Neural cell (in vitro differentiated cells): ENCODE data around the gene GBX2. TPM values are rescaled to one million over a fixed set of nuclear protein-coding genes. Genes with fewer than 3 reads are reported as not detected.

Source experiments
- H2AFZ ChIP-seq: fragments of 200-600, 300-800 bp; sonication (generic), shearing (Covaris generic); 2 replicates; pipeline ENCODE4 v1.6.0; 2014; ENCODE audit warnings: low read depth, mild to moderate bottlenecking, antibody characterized with exemption, low read length, moderate library complexity
- H3F3A ChIP-seq: fragments of 200-600 bp; shearing (Covaris generic); 2 replicates; pipeline ENCODE4 v1.6.1; 2016; ENCODE audit warnings: mild to moderate bottlenecking, moderate library complexity, mixed read lengths, antibody characterized with exemption, low read length; ENCODE audit not compliant: insufficient read depth, poor library complexity, severe bottlenecking
- H3K27ac ChIP-seq: fragments of 200-600, 300-800 bp; sonication (generic), shearing (Covaris generic); 2 replicates; pipeline ENCODE4 v1.5.1; 2014; ENCODE audit warnings: mild to moderate bottlenecking, low read length, moderate library complexity
- H3K27me3 ChIP-seq: fragments of 300-800, 200-600 bp; sonication (generic), shearing (Covaris generic); 2 replicates; pipeline ENCODE4 v1.6.0; 2014; ENCODE audit warnings: mild to moderate bottlenecking, low read depth, low read length, moderate library complexity; ENCODE audit not compliant: insufficient read depth
- H3K36me3 ChIP-seq: fragments of 300-800, 200-600 bp; sonication (generic), shearing (Covaris generic); 2 replicates; pipeline ENCODE4 v1.5.1; 2014; ENCODE audit warnings: mild to moderate bottlenecking, antibody characterized with exemption, low read length, moderate library complexity; ENCODE audit not compliant: insufficient read depth
- H3K4me2 ChIP-seq: fragments of 300-800, 200-600 bp; sonication (generic), shearing (Covaris generic); 2 replicates; pipeline ENCODE4 v1.6.0; 2014; ENCODE audit warnings: mild to moderate bottlenecking, low read length
- H3K4me3 ChIP-seq: fragments of 300-800, 200-600 bp; sonication (generic), shearing (Covaris generic); 2 replicates; pipeline ENCODE4 v1.5.1; 2014; ENCODE audit warnings: mild to moderate bottlenecking, low read length, moderate library complexity
- H3K79me2 ChIP-seq: fragments of 200-600 bp; shearing (Covaris generic); replicated peaks from 2 replicates; pipeline ENCODE4 v1.6.0; 2014; ENCODE audit warnings: mild to moderate bottlenecking, low read length, moderate library complexity; ENCODE audit not compliant: insufficient read depth
- H3K9ac ChIP-seq: fragments of 300-800, 200-600 bp; sonication (generic), shearing (Covaris generic); 2 replicates; pipeline ENCODE4 v1.6.1; 2016; ENCODE audit warnings: mild to moderate bottlenecking, low read length, mixed read lengths
- H3K9me2 ChIP-seq: fragments of 200-600 bp; shearing (Covaris generic); 2 replicates; pipeline ENCODE4 v1.6.1; 2016; ENCODE audit warnings: mild to moderate bottlenecking, low read length, mixed read lengths; ENCODE audit not compliant: insufficient read depth
- H3K9me3 ChIP-seq: fragments of 200-600, 300-800 bp; sonication (generic), shearing (Covaris generic); 2 replicates; pipeline ENCODE4 v1.6.1; 2016; ENCODE audit warnings: mild to moderate bottlenecking, mixed run types, low read length, moderate library complexity, mixed read lengths
- H4K20me1 ChIP-seq: fragments of 200-600 bp; shearing (Covaris generic); 2 replicates; pipeline ENCODE4 v1.6.1; 2016; ENCODE audit warnings: mild to moderate bottlenecking, mixed run types; ENCODE audit not compliant: insufficient read depth
- EP300 ChIP-seq: fragments of 450-650 bp; conservative IDR thresholded peaks from 2 replicates; pipeline ENCODE4 v1.6.1; 2014; ENCODE audit warnings: antibody characterized with exemption, mild to moderate bottlenecking, moderate library complexity; ENCODE audit not compliant: poor library complexity, severe bottlenecking
- EZH2 ChIP-seq: fragments of 200-600, 300-800 bp; shearing (Covaris generic), sonication (generic); IDR thresholded peaks from 2 replicates; pipeline ENCODE4 v1.6.1; 2014; ENCODE audit warnings: antibody characterized with exemption, low read length, borderline replicate concordance, mild to moderate bottlenecking; ENCODE audit not compliant: insufficient read depth, poor library complexity, severe bottlenecking
- MXI1 ChIP-seq: fragments of 450-650 bp; conservative IDR thresholded peaks from 2 replicates; pipeline ENCODE4 v1.6.1; 2014; ENCODE audit warnings: antibody characterized with exemption, mild to moderate bottlenecking; ENCODE audit not compliant: poor library complexity, severe bottlenecking
- POLR2AphosphoS5 ChIP-seq: IDR thresholded peaks from 2 replicates; pipeline ENCODE4 v1.6.1; 2012
- RAD21 ChIP-seq: fragments of 450-650 bp; conservative IDR thresholded peaks from 2 replicates; pipeline ENCODE4 v1.6.1; 2014; ENCODE audit warnings: antibody characterized with exemption, mild to moderate bottlenecking, moderate library complexity
- SMC3 ChIP-seq: fragments of 450-650 bp; conservative IDR thresholded peaks from 2 replicates; pipeline ENCODE4 v1.6.1; 2014; ENCODE audit warnings: antibody characterized with exemption, mild to moderate bottlenecking, moderate library complexity; ENCODE audit not compliant: poor library complexity
- TAF1 ChIP-seq: IDR thresholded peaks from 2 replicates; pipeline ENCODE4 v1.6.1; 2012; ENCODE audit warnings: low read depth
- polyA plus RNA-seq: library from polyadenylated mRNA; depleted of rRNA; stranded (reverse); fragments of >200 nt; gene quantifications from 2 replicates; pipeline ENCODE4 v1.2.3, GENCODE V29; 2014
- TF ChIP-seq, protein P1 (sequence below): IDR thresholded peaks from 2 replicates; pipeline ENCODE4 v1.6.1; 2012; ENCODE audit warnings: borderline replicate concordance
- TF ChIP-seq, protein P2 (sequence below): fragments of 450-650 bp; IDR thresholded peaks from 2 replicates; pipeline ENCODE4 v1.5.1; 2014; ENCODE audit warnings: antibody characterized with exemption, mild to moderate bottlenecking, moderate library complexity; ENCODE audit not compliant: poor library complexity, severe bottlenecking

The GBX2 gene
- polyA plus RNA-seq, 1 donor from 2014 or later: 0.92 TPM

DNA sequence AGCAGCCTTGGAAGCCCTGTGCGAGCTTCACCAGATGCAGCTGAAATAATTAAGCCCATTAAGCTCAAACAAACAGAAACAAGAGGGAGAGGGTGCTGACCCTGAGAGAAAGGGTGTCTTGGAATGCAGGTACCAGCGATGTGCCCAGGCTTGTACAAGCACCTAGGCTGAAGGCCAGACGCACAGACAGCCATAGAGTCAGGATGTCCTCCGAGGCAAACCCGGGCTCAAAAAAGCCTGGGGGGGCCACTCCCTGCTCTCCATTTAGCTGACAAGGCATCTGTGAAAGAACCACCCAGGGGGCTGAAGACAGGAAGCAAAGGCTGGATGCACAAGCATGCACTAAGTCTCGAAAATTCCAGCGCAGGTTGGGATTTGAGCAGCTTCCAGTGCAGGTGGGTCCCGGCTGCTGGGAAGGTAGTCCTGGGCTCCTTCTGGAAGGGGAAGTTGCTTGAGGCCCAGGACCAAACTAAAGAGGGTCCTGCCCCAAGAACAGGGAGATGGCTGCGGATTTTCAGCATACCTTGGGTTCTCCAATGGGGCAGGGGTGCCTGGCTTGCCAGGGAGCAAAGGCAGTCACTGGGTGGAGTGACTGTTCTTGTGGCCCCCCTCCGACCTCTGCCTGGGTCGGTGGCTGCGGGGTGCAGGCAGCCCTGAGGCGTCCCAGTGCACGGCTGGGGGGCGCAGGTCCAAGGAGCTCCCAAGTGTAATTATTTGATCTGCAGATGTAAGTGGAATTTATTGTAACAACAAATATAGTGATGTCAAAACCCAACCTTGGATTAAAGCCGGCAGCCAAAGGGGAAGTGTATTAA, 5.9 kb downstream of the GBX2 start:
- H3K9me2 ChIP-seq: no peaks in the 10 kb centered on the region
- peaks cover 100% of the 10 kb centered on the region for H3K27me3 ChIP-seq
- H3K9me3 ChIP-seq: no peaks in the 10 kb centered on the region
- H3K4me3 ChIP-seq: no peak overlapping the region
- H3K27ac ChIP-seq: no peak overlapping the region
- no peak overlapping the region for H3K9ac ChIP-seq
- no peaks in the 10 kb centered on the region for H3F3A ChIP-seq
- no peaks in the 10 kb centered on the region for H4K20me1 ChIP-seq
- TF ChIP-seq EP300 (no peak), POLR2AphosphoS5 (no peak), SMC3 (no peak)
- no peak overlapping the region for H3K4me2 ChIP-seq
- no peak overlapping the region for H2AFZ ChIP-seq
- no peaks in the 10 kb centered on the region for H3K36me3 ChIP-seq
- H3K79me2 ChIP-seq: no peaks in the 10 kb centered on the region

DNA sequence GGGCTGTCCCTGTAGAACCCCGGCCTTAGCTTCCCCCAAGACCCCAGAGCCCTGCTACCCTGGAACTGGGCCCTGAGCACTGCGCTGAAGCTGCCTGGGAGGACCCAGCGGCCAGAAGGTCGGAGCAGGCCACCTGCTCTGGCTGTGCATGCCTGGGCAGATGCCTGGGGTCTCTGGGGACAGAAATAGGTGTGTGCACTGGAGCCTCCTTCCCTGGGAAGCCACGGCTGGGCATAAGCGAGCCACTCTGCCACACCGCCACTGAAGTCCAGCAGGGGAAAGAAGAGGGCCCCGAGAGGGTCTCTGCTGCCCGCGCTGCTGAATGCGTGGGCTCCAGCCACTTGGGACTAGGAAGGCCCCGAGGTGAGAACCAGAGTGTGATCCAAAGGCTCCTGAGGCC, 6.7 kb downstream of the GBX2 start:
- H3K4me3 ChIP-seq: no peak overlapping the region
- H3K79me2 ChIP-seq: no peaks in the 10 kb centered on the region
- no peaks in the 10 kb centered on the region for H3K9me3 ChIP-seq
- H3F3A ChIP-seq: no peaks in the 10 kb centered on the region
- H3K27me3 ChIP-seq: peaks cover 100% of the 10 kb centered on the region
- no peak overlapping the region for H2AFZ ChIP-seq
- no peaks in the 10 kb centered on the region for H3K36me3 ChIP-seq
- H3K9ac ChIP-seq: no peak overlapping the region
- TF ChIP-seq SMC3 (no peak), EP300 (no peak)
- H4K20me1 ChIP-seq: no peaks in the 10 kb centered on the region
- H3K4me2 ChIP-seq: no peak overlapping the region
- H3K27ac ChIP-seq: no peak overlapping the region
- H3K9me2 ChIP-seq: no peaks in the 10 kb centered on the region

DNA sequence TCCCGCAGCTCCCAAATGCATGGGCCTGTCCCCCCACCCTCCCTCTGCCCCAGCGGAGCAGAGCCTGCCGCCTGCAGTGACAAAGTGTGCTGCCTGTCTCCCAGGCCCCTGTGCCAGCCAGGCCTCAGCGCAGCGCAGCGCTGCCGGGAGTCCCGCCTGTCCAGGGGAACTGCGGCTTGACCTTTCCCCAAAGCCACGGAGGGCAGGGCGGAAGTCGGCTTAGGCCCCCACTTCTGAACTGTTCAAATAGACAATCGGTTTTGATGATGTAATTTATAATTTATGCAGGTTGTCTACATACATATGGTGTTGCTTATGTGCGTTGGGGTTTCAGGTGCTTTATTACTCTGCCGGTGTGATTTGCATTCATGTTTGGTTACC, 7.1 kb downstream of the GBX2 start:
- no peaks in the 10 kb centered on the region for H3K79me2 ChIP-seq
- H3K9me3 ChIP-seq: no peaks in the 10 kb centered on the region
- H3K9ac ChIP-seq: no peak overlapping the region
- peaks cover 100% of the 10 kb centered on the region for H3K27me3 ChIP-seq
- no peaks in the 10 kb centered on the region for H3K9me2 ChIP-seq
- no peaks in the 10 kb centered on the region for H3K36me3 ChIP-seq
- H2AFZ ChIP-seq: no peak overlapping the region
- H3K4me3 ChIP-seq: no peak overlapping the region
- no peaks in the 10 kb centered on the region for H3F3A ChIP-seq
- H3K27ac ChIP-seq: no peak overlapping the region
- TF ChIP-seq EP300 (no peak), SMC3 (no peak), RAD21 (no peak), TAF1 (no peak), MXI1 (no peak), POLR2AphosphoS5 (no peak), EZH2 (no peak)
- TF ChIP-seq, protein P1, sequence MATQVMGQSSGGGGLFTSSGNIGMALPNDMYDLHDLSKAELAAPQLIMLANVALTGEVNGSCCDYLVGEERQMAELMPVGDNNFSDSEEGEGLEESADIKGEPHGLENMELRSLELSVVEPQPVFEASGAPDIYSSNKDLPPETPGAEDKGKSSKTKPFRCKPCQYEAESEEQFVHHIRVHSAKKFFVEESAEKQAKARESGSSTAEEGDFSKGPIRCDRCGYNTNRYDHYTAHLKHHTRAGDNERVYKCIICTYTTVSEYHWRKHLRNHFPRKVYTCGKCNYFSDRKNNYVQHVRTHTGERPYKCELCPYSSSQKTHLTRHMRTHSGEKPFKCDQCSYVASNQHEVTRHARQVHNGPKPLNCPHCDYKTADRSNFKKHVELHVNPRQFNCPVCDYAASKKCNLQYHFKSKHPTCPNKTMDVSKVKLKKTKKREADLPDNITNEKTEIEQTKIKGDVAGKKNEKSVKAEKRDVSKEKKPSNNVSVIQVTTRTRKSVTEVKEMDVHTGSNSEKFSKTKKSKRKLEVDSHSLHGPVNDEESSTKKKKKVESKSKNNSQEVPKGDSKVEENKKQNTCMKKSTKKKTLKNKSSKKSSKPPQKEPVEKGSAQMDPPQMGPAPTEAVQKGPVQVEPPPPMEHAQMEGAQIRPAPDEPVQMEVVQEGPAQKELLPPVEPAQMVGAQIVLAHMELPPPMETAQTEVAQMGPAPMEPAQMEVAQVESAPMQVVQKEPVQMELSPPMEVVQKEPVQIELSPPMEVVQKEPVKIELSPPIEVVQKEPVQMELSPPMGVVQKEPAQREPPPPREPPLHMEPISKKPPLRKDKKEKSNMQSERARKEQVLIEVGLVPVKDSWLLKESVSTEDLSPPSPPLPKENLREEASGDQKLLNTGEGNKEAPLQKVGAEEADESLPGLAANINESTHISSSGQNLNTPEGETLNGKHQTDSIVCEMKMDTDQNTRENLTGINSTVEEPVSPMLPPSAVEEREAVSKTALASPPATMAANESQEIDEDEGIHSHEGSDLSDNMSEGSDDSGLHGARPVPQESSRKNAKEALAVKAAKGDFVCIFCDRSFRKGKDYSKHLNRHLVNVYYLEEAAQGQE: no peak
- TF ChIP-seq, protein P2, sequence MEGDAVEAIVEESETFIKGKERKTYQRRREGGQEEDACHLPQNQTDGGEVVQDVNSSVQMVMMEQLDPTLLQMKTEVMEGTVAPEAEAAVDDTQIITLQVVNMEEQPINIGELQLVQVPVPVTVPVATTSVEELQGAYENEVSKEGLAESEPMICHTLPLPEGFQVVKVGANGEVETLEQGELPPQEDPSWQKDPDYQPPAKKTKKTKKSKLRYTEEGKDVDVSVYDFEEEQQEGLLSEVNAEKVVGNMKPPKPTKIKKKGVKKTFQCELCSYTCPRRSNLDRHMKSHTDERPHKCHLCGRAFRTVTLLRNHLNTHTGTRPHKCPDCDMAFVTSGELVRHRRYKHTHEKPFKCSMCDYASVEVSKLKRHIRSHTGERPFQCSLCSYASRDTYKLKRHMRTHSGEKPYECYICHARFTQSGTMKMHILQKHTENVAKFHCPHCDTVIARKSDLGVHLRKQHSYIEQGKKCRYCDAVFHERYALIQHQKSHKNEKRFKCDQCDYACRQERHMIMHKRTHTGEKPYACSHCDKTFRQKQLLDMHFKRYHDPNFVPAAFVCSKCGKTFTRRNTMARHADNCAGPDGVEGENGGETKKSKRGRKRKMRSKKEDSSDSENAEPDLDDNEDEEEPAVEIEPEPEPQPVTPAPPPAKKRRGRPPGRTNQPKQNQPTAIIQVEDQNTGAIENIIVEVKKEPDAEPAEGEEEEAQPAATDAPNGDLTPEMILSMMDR: no peak
- H4K20me1 ChIP-seq: no peaks in the 10 kb centered on the region
- H3K4me2 ChIP-seq: no peak overlapping the region
